Epithelial cell of esophagus (primary cell): ENCODE data around the gene RAD51B.

Experiments used
- DNase-seq: peaks from one replicate; pipeline ENCODE4 v3.0.0; 2010; ENCODE audit warnings: low read depth
- H3K4me3 ChIP-seq: 2 replicates; pipeline ENCODE4 v1.5.1; 2011; ENCODE audit warnings: mild to moderate bottlenecking, low read length, control low read depth
- CTCF ChIP-seq: IDR thresholded peaks from 2 replicates; pipeline ENCODE4 v1.5.1; 2011; ENCODE audit warnings: low read depth, mild to moderate bottlenecking, low read length, control low read depth, inconsistent platforms; ENCODE audit not compliant: insufficient read depth; ENCODE audit errors: missing control alignments

The RAD51B gene

GRCh38 chr14:68639000-68639757 is 819.6 kb downstream of the RAD51B start:
- DNase-seq, result no peak
- no peak for TF ChIP-seq CTCF
- no peak overlapping the region for H3K4me3 ChIP-seq

DNA sequence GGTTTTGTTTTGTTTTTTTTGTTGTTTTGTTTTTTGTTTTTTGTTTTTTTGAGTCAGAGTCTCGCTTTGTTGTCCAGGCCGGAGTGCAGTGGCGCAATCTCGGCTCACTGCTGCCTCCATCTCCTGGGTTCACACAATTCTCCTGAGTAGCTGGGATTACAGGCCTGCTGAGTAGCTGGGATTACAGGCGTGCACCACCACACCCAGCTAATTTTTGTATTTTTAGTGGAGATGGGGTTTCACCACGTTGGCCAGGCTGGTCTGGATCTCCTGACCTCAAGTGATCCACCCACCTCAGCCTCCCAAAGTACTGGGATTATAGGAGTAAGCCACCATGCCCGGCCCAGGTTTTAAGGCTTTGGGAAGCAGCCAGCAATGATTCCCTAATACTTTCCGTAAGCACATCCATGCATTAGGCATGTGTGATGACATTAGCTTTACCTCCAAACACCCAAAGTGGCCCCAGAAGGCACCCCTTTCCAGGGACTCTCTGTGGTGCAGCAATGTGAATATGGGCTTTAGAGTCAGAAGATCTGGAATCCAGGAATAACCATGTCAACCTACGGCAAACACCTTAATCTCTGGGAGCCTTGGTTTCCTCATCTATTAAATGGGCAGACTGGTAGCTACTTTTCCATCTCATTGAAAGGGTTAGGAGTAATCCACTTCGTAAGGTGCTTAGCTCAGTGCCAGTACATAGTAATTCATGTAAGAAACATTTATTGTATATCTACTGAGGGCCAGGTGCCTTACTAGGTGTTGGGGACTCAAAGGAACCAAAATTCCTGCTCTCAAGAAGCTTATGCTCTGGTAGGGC is 820.4 kb downstream of the RAD51B start:
- H3K4me3 ChIP-seq, result no peak overlapping the region
- DNase-seq, result no peak
- TF ChIP-seq CTCF, result no peak

DNA sequence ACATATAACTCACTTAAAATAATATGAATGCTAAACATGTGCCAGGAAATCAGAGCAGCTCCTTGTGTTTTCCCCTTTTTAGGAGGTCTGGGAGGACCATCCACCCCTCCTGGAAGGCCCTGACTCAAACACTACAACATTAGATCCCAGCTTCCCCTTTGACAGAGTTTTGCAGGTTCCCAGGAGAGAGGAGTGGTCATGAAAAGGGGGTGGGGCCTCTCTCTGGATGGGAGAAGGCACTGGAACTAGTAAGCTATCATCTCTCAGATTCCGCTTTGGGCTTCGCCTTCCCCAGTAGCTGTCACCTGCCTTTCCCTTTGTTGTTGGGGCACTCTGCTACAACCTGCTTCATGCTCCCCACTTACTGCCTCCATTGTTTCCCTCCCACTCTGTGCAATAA is 824.1 kb downstream of the RAD51B start:
- DNase-seq, result no peak
- no peak overlapping the region for H3K4me3 ChIP-seq
- no peak for TF ChIP-seq CTCF

GRCh38 chr14:68644101-68644500 is 824.5 kb downstream of the RAD51B start:
- H3K4me3 ChIP-seq, result no peak overlapping the region
- DNase-seq, result no peak
- no peak for TF ChIP-seq CTCF

DNA sequence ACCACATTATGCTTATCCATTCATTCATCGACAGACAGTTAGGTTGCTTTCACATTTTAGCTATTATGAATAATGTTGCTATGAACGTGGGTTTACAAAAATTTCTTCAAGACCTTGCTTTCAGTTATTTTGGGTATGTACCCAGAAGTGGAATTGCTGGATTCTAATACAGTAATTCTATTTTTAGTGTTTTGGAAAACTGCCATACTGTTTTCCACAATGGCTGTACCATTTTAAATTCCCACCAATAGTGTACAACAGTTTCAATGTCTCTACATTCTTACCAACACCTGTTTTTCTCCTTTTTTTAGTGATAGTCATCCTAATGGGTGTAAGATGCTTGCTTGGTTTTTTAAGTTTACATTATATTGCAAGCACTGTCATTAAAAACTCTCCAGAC is 825.8 kb downstream of the RAD51B start:
- no peak overlapping the region for H3K4me3 ChIP-seq
- no peak for TF ChIP-seq CTCF
- no peak for DNase-seq

DNA sequence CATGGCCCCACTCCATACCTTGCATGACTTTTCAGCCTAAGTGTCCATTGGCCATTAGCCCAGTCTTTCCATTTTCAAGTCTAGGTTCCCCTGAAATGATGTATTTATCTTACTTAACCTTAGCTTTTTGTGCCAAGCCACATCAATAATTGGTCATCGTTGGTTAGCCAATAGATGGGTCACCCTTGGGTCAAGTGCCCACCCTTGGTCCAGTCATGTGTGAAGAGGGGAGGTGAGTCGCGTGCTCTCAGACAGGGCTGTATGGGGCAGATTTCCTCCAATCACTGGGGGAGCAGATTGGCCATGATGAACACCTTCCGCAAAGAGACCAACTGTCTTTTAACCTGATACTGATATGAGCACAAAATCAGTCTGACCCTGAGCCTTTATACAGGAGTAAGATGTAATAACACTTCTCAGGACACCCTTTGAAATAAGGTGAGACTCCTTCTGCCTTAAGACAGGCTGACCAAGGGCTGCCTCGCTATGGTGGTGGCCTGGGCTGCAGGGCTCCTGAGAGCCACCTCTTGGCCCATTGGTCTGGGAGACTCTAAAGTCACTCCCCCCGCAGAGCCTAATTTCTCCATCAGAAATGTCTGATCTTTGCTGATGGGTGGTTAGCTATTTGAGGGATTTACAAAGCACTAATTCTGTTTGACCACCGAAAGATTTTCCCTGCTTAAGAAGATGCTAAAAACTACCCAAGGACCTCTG is 830.1 kb downstream of the RAD51B start:
- no peak for DNase-seq
- no peak for TF ChIP-seq CTCF
- no peak overlapping the region for H3K4me3 ChIP-seq
